Lower leg skin (tissue), 4 donors: ENCODE results near the gene HECTD4. TPM values are rescaled to one million over a fixed set of nuclear protein-coding genes. Genes with fewer than 3 reads are reported as not detected.

Experiments
- DNase-seq, 2 donors: peaks; one replicate each; pipeline ENCODE4 v3.0.0-alpha.2; 2019; ENCODE audit warnings: low spot score in 2 of 2
- H3K4me3 ChIP-seq: fragments of 200-600 bp; sonication (generic); 2 replicates; pipeline ENCODE4 v1.5.1; 2017; ENCODE audit warnings: mild to moderate bottlenecking, low read depth; ENCODE audit not compliant: poor library complexity, severe bottlenecking
- POLR2A ChIP-seq, 2 donors: fragments of 450-650 bp; IDR thresholded peaks; one replicate each; pipeline ENCODE4 v1.6.1; 2016 to 2017; ENCODE audit warnings: antibody characterized with exemption in 2 of 2, mild to moderate bottlenecking in 1 of 2, moderate library complexity in 1 of 2
- WGBS, 2 donors: methylation state at CpG; one replicate each; pipeline ENCODE4 v1.1.5; 2018; 5-methylcytosine and 5-hydroxymethylcytosine counted together
- intact Hi-C: fragments of 100-400 bp; cut with DNase I; formaldehyde crosslinking; loops from one replicate; pipeline ENCODE4 v1.15.0; 2023; ENCODE audit warnings: low total_unique reads
- total RNA-seq, 4 donors: library from RNA; depleted of rRNA; stranded (reverse); fragments of >200 nt; gene quantifications; one replicate each; pipeline ENCODE4 v1.1.0, GENCODE V29; 2016
- TF ChIP-seq, protein P1 (sequence below), 3 donors: fragments of 450-650 bp; IDR thresholded peaks; one replicate each; pipeline ENCODE4 v1.5.1; 2016; ENCODE audit warnings: antibody characterized with exemption in 3 of 3, mild to moderate bottlenecking in 3 of 3, moderate library complexity in 2 of 3

HECTD4 gene
- total RNA-seq, 4 donors from 2014 or later: 33.2 to 70.6 (median 35.5) TPM

DNA sequence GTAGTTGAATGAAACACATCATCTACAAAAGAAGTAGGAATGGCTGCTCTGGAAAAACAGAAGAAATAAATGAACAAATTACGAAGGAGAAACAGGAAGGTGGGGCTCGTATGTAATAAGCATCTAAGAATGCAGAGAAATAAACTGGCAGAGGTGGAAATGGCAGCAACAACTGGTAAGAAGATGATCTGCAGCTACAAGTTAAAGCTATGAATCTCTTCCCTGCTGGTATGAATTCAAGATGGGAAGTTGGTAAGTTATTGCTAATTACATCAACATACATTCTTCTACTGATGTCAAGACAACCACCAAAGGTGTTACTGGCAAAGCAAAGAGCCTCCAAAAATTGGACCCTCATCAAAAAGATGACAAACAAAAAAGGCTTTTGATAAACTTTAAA lies 59.8 kb downstream of the HECTD4 start:
- intact Hi-C loops: no loop called here
- TF ChIP-seq, protein P1, sequence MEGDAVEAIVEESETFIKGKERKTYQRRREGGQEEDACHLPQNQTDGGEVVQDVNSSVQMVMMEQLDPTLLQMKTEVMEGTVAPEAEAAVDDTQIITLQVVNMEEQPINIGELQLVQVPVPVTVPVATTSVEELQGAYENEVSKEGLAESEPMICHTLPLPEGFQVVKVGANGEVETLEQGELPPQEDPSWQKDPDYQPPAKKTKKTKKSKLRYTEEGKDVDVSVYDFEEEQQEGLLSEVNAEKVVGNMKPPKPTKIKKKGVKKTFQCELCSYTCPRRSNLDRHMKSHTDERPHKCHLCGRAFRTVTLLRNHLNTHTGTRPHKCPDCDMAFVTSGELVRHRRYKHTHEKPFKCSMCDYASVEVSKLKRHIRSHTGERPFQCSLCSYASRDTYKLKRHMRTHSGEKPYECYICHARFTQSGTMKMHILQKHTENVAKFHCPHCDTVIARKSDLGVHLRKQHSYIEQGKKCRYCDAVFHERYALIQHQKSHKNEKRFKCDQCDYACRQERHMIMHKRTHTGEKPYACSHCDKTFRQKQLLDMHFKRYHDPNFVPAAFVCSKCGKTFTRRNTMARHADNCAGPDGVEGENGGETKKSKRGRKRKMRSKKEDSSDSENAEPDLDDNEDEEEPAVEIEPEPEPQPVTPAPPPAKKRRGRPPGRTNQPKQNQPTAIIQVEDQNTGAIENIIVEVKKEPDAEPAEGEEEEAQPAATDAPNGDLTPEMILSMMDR (IDR thresholded peaks at IDR 0.05): no peak
- no peak for TF ChIP-seq POLR2A (IDR thresholded peaks at IDR 0.05)
- WGBS, 2 donors: 16 to 47% methylated on average over 2 of the region's 2 CpGs
- H3K4me3 ChIP-seq: no peak overlapping the region
- DNase-seq: no peak

DNA sequence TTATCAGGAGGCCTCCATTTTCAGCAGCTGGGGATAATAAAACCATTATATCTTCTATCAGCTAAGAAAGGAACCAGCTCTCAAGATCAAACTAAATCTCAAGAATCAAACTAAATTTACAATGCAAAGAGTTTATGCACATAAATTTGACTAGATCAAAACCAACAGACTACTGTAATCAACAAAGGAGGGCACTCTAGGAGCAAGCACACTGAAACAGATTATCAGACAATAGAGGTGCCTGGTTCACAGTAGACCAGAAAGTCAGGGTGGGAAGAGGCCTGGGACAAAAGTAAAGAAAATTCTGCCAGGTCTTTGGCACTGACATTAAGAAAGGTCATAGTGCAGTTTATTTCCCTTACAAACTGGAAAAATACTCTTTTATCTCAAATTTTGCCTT lies 61.0 kb downstream of the HECTD4 start:
- TF ChIP-seq, protein P1 (IDR thresholded peaks at IDR 0.05): no peak
- TF ChIP-seq POLR2A (IDR thresholded peaks at IDR 0.05): no peak
- DNase-seq: no peak
- H3K4me3 ChIP-seq: no peak overlapping the region
- intact Hi-C loops: no loop called here

DNA sequence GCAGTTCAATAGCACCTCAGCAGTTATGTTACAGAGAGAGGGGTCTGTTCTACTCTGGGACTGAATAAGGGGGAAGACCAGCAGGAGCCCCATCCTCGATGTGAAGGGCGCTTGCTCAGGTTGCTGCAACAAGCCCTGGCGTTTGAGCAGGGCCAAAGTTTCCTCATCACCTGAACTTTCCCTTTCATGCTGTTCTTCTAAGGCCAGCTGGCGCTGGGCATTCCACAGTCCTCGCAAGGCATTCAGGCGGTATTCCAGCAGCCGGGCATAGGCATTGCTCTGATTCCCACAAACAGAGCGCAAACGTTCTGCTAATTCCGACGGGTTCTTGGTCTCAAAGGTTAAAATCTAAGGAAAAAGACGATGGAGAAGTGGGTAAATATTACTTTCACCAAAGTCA lies 62.8 kb downstream of the HECTD4 start:
- WGBS, 2 donors: 97 to 98% methylated on average over 12 of the region's 12 CpGs
- no peak for DNase-seq
- intact Hi-C loops: no loop called here
- TF ChIP-seq, protein P1 (IDR thresholded peaks at IDR 0.05): no peak
- TF ChIP-seq POLR2A (IDR thresholded peaks at IDR 0.05): no peak
- no peak overlapping the region for H3K4me3 ChIP-seq

DNA sequence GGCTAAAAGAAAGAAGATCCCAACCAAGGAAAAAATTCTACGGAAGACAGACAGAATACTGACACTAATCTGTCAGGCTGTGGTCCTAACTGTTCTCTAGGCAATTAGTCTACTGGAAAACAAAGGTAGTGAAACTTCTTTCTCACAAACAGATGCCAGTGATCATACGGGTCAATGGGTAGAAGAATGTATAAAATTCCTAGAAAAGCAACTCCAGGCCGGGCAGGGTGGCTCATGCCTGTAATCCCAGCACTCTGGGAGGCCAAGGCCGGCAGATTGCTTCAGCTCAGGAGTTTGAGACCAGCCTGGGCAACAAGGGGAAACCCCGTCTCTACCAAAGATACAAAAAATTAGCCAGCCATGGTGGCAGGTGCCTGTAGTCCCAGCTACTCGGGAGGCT lies 64.8 kb downstream of the HECTD4 start:
- DNase-seq: no peak
- intact Hi-C loops: no loop called here
- TF ChIP-seq, protein P1 (IDR thresholded peaks at IDR 0.05): no peak
- no peak for TF ChIP-seq POLR2A (IDR thresholded peaks at IDR 0.05)
- H3K4me3 ChIP-seq: no peak overlapping the region
- 80 to 84% methylated on average over 6 of the region's 6 CpGs for WGBS, 2 donors

GRCh38 chr12:112314981-112315380 lies 67.2 kb downstream of the HECTD4 start:
- 91 to 93% methylated on average over 7 of the region's 7 CpGs for WGBS, 2 donors
- intact Hi-C loops: no loop called here
- H3K4me3 ChIP-seq: no peak overlapping the region
- TF ChIP-seq POLR2A (IDR thresholded peaks at IDR 0.05): no peak
- TF ChIP-seq, protein P1 (IDR thresholded peaks at IDR 0.05): no peak
- no peak for DNase-seq

DNA sequence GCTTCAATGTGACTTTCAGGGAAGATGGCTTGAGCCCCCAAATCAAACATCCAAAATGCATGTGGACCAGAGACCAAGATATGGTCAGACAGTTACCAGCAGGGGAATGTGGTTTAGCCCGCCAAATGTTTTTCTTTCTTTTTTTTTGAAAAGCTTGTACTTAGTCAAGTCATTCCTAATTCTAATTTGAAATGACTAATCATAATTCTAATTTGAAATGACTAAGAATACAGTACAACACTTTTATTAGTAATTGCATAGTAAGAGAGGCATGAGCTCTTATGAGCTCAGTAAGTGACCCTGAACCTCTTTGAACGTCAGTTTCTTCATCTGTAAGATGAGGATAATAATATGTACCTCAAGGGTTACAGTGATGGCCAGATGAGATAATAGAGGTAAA lies 72.4 kb downstream of the HECTD4 start:
- TF ChIP-seq POLR2A (IDR thresholded peaks at IDR 0.05): no peak
- TF ChIP-seq, protein P1 (IDR thresholded peaks at IDR 0.05): no peak
- H3K4me3 ChIP-seq: no peak overlapping the region
- no peak for DNase-seq
- intact Hi-C loops: no loop called here
- WGBS, 2 donors: 67 to 75% methylated on average over 2 of the region's 2 CpGs
